DMS53 treated with DMSO at 0.1 percent for 48 hours (cell line): ENCODE data around the gene FOS.
"Not testable (repeated sequence)": the region's sequence is repeated elsewhere in the genome, so short reads cannot be mapped to it uniquely, and the experiment has no call there.

ENCODE experiments used
- DNase-seq: peaks from one replicate; lab custom pipeline; 2025; ENCODE audit not compliant: unreplicated experiment; lab: John Stamatoyannopoulos, UW

FOS gene

DNA sequence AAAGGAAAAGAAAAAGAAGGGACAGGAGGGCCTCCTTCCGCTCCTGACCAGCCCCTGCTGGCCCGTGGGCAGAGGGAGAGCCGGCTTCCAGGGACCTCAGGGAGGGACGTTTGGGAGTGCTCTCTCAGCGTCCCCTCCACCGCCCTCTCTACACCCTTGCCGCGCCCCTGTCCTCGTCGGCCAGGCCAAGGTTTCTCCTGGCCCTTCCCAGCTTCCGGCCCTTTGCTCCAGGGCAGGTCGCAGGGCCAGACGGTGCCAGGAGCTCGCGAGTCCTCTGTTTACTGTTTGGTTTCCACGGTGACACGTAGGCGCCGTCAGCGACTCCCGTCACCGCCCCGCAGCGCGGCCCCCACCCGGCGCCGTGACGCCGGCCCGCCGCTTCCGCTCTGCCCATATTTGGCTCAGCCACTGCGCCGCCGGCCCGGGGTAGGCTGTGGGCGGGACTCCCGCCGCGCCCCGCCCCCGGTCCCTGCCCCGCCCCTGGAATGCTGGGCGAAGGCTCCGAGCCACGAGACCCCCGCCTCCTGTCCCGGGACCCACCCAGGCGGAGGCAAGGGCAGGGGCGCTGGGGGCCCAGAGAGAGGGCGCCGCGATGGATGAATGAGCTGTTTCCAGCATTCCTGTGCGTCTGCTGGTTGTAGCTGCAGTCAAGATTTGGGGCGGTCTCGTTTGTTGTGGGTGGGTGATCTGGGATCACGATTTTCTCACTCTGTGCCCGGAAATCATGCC lies 15.5 kb downstream of the FOS start:
- DNase-seq = peak; percentile 83

DNA sequence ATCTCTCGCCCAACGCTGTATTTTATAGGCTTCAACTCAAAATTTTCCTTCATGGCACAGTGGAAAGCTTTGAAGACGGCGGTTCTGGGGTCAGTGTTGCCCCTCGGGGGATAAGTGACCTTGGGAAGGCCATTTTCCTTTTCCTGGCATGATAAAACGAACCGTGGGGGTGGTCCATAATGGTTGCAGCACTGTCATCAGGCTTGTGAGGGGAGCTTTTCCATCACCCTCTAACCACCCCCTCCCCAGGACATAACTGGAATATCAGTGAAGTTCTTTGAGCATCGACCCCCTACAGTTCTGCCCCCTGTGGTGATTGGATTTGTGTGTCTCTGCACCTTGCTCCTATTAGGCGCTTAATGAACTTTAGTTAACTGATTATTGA lies 16.0 kb downstream of the FOS start:
- DNase-seq = no peak

DNA sequence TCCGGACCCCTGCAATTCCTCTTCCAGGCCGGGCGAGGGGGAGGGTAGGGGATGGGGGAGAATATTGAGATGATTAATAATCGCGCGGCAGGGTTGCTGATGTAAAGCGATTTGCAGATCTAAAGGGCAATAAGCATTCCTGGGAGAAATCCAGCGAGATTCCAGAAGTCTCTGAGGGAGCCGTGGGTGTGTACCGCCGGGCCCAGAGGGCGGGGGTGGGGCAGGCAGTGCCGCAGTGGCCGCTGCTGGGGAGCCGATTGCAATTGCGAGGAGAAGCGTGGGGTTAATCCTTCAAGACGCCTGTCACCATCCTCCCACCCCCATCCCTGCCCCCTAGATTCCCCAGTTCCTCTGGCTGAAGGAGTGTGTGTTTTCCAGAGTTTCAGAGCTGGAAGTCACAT lies 16.4 kb downstream of the FOS start:
- DNase-seq = no peak

DNA sequence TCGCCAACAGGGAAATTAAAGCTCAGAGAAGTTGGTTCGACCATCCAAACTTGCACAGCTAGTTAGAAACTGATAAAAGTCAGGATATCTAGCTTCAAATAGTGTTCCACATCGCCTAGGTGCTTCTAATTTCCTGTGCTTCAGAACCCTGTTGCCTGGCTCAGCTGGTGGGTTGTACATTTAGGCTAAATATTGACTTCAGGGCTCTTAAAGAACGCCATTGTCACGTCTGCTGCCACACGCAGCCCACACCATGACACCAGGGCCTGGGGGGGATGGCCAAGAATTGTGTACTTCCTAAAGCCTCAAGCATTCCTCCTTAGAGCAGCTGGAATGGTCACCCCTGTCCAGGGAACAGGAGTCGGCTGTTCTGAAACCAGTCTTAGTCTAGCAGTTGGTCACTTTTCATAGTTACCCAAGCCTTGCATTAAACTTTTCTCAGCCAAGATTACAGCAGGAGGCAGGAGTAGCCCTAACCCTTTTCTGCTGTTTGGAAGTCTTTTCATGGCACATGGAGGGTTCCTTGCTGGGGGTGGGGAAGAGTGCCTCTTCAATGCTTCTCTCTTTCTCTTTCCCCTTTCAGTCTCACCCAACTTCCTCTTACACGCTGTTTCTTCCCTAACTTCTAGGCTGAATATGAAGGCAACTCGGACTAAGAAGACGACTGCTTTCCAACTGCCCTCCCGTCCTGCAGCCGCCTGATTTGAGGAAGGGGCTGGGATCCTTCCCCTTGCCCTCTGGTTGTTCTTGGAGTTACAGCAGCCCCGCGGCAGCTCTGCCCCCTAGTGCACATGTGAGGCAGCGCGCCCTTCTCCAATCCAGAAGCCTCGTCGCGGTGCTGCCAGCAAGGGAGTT lies 17.1 kb downstream of the FOS start:
- peak; percentile 52 for DNase-seq

- no peak for DNase-seq
Measured at GRCh38 chr14:75297411-75298040, 18.9 kb downstream of the FOS start.

- no peak for DNase-seq
Measured at GRCh38 chr14:75298187-75298965, 19.7 kb downstream of the FOS start.

DNA sequence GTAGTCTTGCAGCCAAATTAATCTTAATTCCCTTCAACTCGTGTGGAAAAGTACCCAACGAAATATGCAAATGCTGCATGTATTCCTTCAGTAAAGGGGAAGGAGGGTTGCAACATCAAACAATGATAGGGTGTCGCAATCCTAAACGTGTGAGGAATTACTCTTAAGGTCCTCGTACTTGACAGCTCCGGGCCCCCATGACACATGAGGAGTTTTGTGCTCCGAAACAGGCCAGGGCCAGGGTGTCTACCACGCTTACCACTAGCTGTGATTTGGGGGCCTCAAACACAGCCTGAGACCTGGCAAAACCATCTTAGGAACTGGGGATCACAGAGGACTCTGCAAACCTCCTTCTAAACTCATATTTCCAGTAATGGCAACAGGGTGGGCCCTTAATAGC lies 20.4 kb downstream of the FOS start:
- DNase-seq = no peak

DNA sequence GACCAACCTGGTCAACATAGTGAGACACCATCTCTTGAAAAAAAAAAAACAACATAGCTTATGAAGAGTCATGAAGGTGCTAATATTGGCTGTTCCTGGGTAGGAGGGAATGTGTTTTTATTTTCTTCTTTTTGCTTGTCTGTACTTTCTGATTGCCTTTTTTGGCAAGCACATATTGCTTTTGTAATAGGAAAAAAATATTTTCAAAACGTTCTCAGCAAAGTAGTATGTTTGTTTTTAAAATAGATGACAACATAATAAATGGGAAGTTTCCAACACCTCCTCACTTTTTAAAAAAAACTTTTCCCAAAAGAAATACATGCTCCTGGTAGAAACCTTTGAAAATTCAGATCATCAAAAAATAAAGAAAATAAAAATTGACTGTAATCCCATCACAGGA lies 20.9 kb downstream of the FOS start:
- DNase-seq = no peak

GRCh38 chr14:75301666-75302325 lies 23.2 kb downstream of the FOS start:
- no peak for DNase-seq

DNA sequence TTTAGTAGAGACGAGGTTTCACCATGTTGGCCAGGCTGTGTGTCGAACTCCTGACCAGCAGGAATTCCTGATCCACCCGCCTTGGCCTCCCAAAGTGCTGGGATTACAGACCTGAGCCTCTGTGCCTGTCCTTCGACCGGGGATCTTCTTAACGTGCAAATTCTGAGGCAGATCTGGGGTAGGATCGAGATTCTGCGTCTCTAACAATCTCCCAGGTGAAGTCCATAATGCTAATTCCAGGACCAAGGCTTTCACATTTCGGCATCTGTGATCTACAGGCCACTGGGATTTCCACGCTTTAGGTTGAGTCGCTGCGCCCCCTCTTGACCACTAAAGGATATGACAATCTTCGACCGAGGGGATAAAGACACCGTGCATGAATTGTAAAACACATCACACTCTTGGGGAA lies 24.8 kb downstream of the FOS start:
- DNase-seq = peak; percentile 66

DNA sequence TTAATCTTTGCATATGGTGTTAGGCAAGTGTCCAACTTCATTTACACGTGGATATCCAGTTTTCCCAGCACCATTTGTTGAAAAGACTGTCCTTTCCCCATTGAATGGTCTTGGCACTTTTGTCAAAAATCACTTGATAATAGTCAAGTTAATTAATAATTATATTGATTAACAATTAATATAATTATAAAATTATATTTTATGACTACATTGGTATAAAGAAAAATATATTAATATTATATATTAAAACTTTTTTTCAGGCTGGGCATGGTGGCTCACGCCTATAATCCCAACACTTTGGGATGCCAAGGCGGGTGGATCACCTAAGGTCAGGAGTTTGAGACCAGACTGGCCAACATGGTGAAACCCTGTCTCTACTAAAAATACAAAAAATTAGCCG lies 27.8 kb downstream of the FOS start:
- not testable (repeated sequence) for DNase-seq

GRCh38 chr14:75306927-75307699 lies 28.5 kb downstream of the FOS start:
- peak; percentile 30 for DNase-seq

GRCh38 chr14:75307700-75308379 lies 29.2 kb downstream of the FOS start:
- DNase-seq = peak; percentile 73

DNA sequence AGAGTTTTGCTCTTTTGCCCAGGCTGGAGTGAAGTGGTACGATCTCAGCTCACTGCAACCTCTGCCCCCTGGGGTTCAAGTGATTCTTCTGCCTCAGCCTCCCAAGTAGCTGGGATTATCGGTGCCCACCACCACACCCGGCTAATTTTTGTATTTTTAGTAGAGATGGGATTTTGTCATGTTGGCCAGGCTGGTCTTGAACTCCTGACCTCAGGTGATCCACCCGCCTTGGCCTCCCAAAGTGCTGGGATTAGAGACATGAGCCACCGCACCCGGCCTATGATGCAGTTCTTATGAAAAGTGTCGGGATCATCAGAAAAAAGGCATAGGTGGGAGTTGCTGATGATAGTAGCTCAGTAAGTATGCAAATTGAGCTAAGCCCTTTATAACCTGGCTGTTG lies 30.4 kb downstream of the FOS start:
- DNase-seq = not testable (repeated sequence)

DNA sequence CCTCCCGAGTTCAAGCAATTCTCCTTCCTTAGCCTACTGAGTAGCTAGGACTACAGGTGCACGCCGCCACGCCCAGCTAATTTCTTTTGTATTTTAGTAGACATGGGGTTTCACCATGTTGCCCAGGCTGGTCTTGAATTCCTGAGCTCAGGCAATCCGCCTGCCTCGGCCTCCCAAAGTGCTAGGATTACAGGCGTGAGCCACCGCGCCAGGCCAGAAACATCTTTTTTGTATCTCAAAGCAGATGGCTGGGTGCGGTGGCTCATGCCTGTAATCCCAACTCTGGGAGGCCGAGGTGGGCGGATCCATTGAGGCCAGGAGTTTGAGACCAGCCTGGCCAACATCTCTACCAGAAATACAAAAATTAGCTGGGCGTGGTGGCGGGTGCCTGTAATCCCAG lies 30.9 kb downstream of the FOS start:
- not testable (repeated sequence) for DNase-seq

GRCh38 chr14:75310295-75311111 lies 31.9 kb downstream of the FOS start:
- peak; percentile 56 for DNase-seq

DNA sequence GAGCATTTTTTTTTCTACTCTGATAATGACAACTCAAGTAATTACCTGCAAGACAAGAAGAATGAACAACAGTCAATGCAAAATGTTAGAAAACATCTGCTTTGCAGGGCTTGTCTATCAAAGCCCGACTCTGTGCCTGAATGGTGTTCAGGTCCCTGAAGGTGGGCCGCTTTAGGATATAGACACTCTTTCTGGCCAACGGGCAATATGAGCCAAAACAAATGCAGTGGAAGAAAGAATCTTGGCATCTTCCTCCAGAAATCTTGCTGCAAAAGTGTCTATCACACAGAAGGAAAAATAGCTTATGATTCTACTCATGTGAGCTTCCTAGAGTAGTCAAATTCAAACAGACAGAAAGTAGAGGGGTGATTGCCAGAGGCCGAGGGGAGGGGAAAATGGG lies 32.7 kb downstream of the FOS start:
- DNase-seq = no peak

- no peak for DNase-seq
Measured at GRCh38 chr14:75312341-75312740, 33.7 kb downstream of the FOS start.
